ENCODE results near the gene VIL1.
A peak's percentile ranks its signal among the peaks of the same experiment; 100 is the strongest.

The VIL1 gene

GRCh38 chr2:218402911-218403411 lies 16.0 kb upstream of the VIL1 start:
- TF ChIP-seq REST (IDR thresholded peaks at IDR 0.05; ENCODE audit: insufficient replicate concordance, low read depth) (no peak), GABPA (IDR thresholded peaks at IDR 0.05; ENCODE audit: low read depth) (no peak), POLR2AphosphoS5 (IDR thresholded peaks at IDR 0.05; ENCODE audit: low read depth) (no peak), CTCF (IDR thresholded peaks at IDR 0.05; ENCODE audit: insufficient read depth, low read length) (no peak), SPI1 (IDR thresholded peaks at IDR 0.05; ENCODE audit: borderline replicate concordance, low read depth) (no peak)
- no peak overlapping the region for H3K4me3 ChIP-seq (replicated peaks; ENCODE audit: insufficient read depth, low read length)
- no peak for DNase-seq (ENCODE audit: low read depth in 1 of 2, low spot score in 1 of 2)
- no peaks in the 10 kb centered on the region for H3K27me3 ChIP-seq (ENCODE audit: insufficient read depth, poor library complexity, severe bottlenecking)
- no peak overlapping the region for H3K27ac ChIP-seq (replicated peaks)

GRCh38 chr2:218403810-218404209 lies 15.1 kb upstream of the VIL1 start:
- no peak for TF ChIP-seq POLR2AphosphoS5 (IDR thresholded peaks at IDR 0.05; ENCODE audit: low read depth)
- no peaks in the 10 kb centered on the region for H3K27me3 ChIP-seq (ENCODE audit: insufficient read depth, poor library complexity, severe bottlenecking)
- no peak for DNase-seq (ENCODE audit: low read depth in 1 of 2, low spot score in 1 of 2)
- H3K27ac ChIP-seq (replicated peaks), result no peak overlapping the region
- H3K4me3 ChIP-seq (replicated peaks; ENCODE audit: insufficient read depth, low read length), result no peak overlapping the region

DNA sequence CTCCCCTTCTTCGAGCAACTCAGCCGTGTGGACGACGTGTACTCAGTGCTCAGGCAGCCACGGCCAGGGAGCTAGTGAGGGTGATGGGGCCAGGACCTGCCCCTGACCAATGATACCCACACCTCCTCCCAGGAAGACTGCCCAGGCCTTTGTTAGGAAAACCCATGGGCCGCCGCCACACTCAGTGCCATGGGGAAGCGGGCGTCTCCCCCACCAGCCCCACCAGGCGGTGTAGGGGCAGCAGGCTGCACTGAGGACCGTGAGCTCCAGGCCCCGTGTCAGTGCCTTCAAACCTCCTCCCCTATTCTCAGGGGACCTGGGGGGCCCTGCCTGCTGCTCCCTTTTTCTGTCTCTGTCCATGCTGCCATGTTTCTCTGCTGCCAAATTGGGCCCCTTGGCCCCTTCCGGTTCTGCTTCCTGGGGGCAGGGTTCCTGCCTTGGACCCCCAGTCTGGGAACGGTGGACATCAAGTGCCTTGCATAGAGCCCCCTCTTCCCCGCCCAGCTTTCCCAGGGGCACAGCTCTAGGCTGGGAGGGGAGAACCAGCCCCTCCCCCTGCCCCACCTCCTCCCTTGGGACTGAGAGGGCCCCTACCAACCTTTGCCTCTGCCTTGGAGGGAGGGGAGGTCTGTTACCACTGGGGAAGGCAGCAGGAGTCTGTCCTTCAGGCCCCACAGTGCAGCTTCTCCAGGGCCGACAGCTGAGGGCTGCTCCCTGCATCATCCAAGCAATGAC lies 14.4 kb upstream of the VIL1 start:
- no peak for DNase-seq (ENCODE audit: low read depth in 1 of 2, low spot score in 1 of 2)
- no peak overlapping the region for H3K4me3 ChIP-seq (replicated peaks; ENCODE audit: insufficient read depth, low read length)
- H3K27ac ChIP-seq (replicated peaks), result no peak overlapping the region; the same call in 1 of the 2 replicates
- no peak for TF ChIP-seq GABPA (IDR thresholded peaks at IDR 0.05; ENCODE audit: low read depth)
- no peak for TF ChIP-seq POLR2AphosphoS5 (IDR thresholded peaks at IDR 0.05; ENCODE audit: low read depth)
- no peak for TF ChIP-seq CTCF (IDR thresholded peaks at IDR 0.05; ENCODE audit: insufficient read depth, low read length)
- TF ChIP-seq SPI1 (IDR thresholded peaks at IDR 0.05; ENCODE audit: borderline replicate concordance, low read depth), result no peak
- TF ChIP-seq REST (IDR thresholded peaks at IDR 0.05; ENCODE audit: insufficient replicate concordance, low read depth), result no peak
- no peaks in the 10 kb centered on the region for H3K27me3 ChIP-seq (ENCODE audit: insufficient read depth, poor library complexity, severe bottlenecking)

GRCh38 chr2:218405086-218405745 lies 13.7 kb upstream of the VIL1 start:
- Histone ChIP-seq H3K4me3 (replicated peaks; ENCODE audit: insufficient read depth, low read length) (no peak overlapping the region), H3K27ac (replicated peaks) (peak overlapping the region; percentile 75), H3K27me3 (ENCODE audit: insufficient read depth, poor library complexity, severe bottlenecking) (no peaks in the 10 kb centered on the region)
- TF ChIP-seq GABPA (IDR thresholded peaks at IDR 0.05; ENCODE audit: low read depth) (no peak), REST (IDR thresholded peaks at IDR 0.05; ENCODE audit: insufficient replicate concordance, low read depth) (no peak), POLR2AphosphoS5 (IDR thresholded peaks at IDR 0.05; ENCODE audit: low read depth) (no peak), SPI1 (IDR thresholded peaks at IDR 0.05; ENCODE audit: borderline replicate concordance, low read depth) (no peak), CTCF (IDR thresholded peaks at IDR 0.05; ENCODE audit: insufficient read depth, low read length) (no peak)
- DNase-seq (ENCODE audit: low read depth in 1 of 2, low spot score in 1 of 2), result peak in 1 of 2 experiments; percentile 9

Measured in HL-60 (cell line).